Mesothelial cell of epicardium (in vitro differentiated cells): Measurements from ENCODE around the gene CAMKMT. TPM values are rescaled to one million over a fixed set of nuclear protein-coding genes. Genes with fewer than 3 reads are reported as not detected.

Experiments used
- DNase-seq, 2 experiments: peaks; one replicate each; pipeline ENCODE4 v3.0.0; 2021; ENCODE audit warnings: low spot score in 2 of 2; ENCODE audit not compliant: unreplicated experiment in 2 of 2
- H3K27ac Mint-ChIP-seq: 2 replicates; pipeline ENCODE4 v1.8.0; 2021; ENCODE audit warnings: mixed read lengths
- H3K27me3 Mint-ChIP-seq: 2 replicates; pipeline ENCODE4 v1.8.0; 2021; ENCODE audit warnings: low read depth, mixed read lengths
- H3K36me3 Mint-ChIP-seq: 2 replicates; pipeline ENCODE4 v1.8.0; 2021; ENCODE audit warnings: mixed read lengths
- H3K4me1 Mint-ChIP-seq: 2 replicates; pipeline ENCODE4 v1.8.0; 2021; ENCODE audit warnings: mixed read lengths
- H3K4me3 Mint-ChIP-seq: 2 replicates; pipeline ENCODE4 v1.8.0; 2021; ENCODE audit warnings: mild to moderate bottlenecking, moderate library complexity, mixed read lengths
- H3K9me3 Mint-ChIP-seq: 2 replicates; pipeline ENCODE4 v1.8.0; 2021; ENCODE audit warnings: mixed read lengths
- CTCF ChIP-seq: fragments of 200-600 bp; sonication (generic); IDR thresholded peaks from one replicate; pipeline ENCODE4 v1.5.0; 2021; ENCODE audit warnings: antibody characterized with exemption; ENCODE audit not compliant: unreplicated experiment
- total RNA-seq: library from RNA; stranded (reverse); gene quantifications from 3 replicates; pipeline ENCODE4 v1.2.1, GENCODE V29; 2021

The CAMKMT gene
- total RNA-seq, 1 donor from 2014 or later, result 8.3 TPM

- DNase-seq, result no peak
- Mint-ChIP-seq H3K4me3 (no peak overlapping the region), H3K27me3 (no peaks in the 10 kb centered on the region), H3K36me3 (peaks cover 6% of the 10 kb centered on the region), H3K9me3 (peaks cover 11% of the 10 kb centered on the region), H3K4me1 (no peaks in the 10 kb centered on the region), H3K27ac (no peak overlapping the region)
- no peak for TF ChIP-seq CTCF
Measured at GRCh38 chr2:44443517-44443916, 81.8 kb downstream of the CAMKMT start.

- Mint-ChIP-seq H3K4me3 (no peak overlapping the region), H3K27me3 (no peaks in the 10 kb centered on the region), H3K9me3 (peaks cover 11% of the 10 kb centered on the region), H3K4me1 (no peaks in the 10 kb centered on the region), H3K36me3 (peaks cover 6% of the 10 kb centered on the region), H3K27ac (no peak overlapping the region)
- TF ChIP-seq CTCF, result no peak
- DNase-seq, result no peak
Measured at GRCh38 chr2:44444881-44445280, 83.1 kb downstream of the CAMKMT start.

DNA sequence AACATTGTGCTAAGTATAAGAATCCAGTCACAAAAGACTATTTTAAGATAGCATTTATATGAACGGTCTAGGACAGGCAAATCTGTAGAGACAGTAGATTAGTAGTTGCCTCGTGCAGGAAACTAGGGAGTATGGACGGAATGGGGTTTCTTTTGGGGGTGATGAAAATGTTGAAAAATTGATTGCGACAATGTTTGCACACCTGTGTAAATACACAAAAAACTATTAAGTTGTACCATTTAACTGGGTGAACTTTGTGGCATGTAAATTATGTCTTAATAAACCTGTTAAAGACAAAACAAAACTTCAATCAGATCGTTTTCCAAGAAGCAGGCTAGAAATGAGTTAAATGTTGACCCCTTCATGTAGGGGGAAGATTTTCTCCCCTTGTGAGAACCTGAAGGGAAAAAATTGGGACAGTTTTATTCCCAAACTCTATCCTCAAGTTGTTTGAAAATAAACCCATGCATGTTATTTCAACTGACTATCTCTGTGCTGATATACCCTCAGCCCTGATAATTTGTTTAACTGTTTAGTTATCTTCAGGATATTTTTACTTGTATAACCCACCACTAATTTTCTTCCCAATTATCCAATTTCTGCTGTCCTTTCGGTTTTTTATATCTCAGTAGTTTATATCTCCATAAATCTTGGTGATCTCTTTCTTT lies 87.2 kb downstream of the CAMKMT start:
- TF ChIP-seq CTCF, result no peak
- no peaks in the 10 kb centered on the region for H3K27me3 Mint-ChIP-seq
- H3K4me1 Mint-ChIP-seq, result no peaks in the 10 kb centered on the region
- H3K4me3 Mint-ChIP-seq, result no peak overlapping the region
- no peak overlapping the region for H3K27ac Mint-ChIP-seq
- H3K36me3 Mint-ChIP-seq, result peaks cover 6% of the 10 kb centered on the region
- DNase-seq, result no peak
- H3K9me3 Mint-ChIP-seq, result peaks cover 11% of the 10 kb centered on the region

DNA sequence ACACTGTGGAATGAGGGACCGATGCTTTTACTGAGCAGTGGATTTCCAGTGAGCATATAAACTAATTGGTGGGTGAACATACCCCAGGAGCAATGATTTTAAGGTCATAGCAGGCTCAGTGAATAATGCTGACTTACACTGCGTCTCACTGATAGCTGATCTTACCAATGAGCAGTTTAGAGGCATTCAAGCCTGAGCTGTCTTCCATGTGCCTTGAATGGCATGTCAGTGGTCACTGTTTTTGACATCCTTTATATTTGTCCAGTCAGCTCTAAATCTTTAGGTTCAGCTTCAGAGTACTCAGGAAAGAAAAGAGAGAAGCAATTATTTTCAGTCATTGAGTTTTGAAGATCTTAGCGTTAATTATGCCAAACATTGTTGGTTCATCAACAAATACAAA lies 88.3 kb downstream of the CAMKMT start:
- no peak for TF ChIP-seq CTCF
- Mint-ChIP-seq H3K36me3 (peaks cover 6% of the 10 kb centered on the region), H3K27ac (no peak overlapping the region), H3K4me3 (no peak overlapping the region), H3K9me3 (peaks cover 11% of the 10 kb centered on the region), H3K4me1 (no peaks in the 10 kb centered on the region), H3K27me3 (no peaks in the 10 kb centered on the region)
- no peak for DNase-seq

GRCh38 chr2:44450806-44451205 lies 89.1 kb downstream of the CAMKMT start:
- DNase-seq, result no peak
- Mint-ChIP-seq H3K9me3 (peaks cover 4% of the 10 kb centered on the region), H3K27ac (no peak overlapping the region), H3K36me3 (peaks cover 4% of the 10 kb centered on the region), H3K4me3 (no peak overlapping the region), H3K27me3 (no peaks in the 10 kb centered on the region), H3K4me1 (no peaks in the 10 kb centered on the region)
- TF ChIP-seq CTCF, result no peak

- no peak for DNase-seq
- Mint-ChIP-seq H3K27ac (no peak overlapping the region), H3K27me3 (no peaks in the 10 kb centered on the region), H3K9me3 (no peaks in the 10 kb centered on the region), H3K36me3 (no peaks in the 10 kb centered on the region), H3K4me1 (no peaks in the 10 kb centered on the region), H3K4me3 (no peak overlapping the region)
- TF ChIP-seq CTCF, result no peak
Measured at GRCh38 chr2:44452069-44452583, 90.4 kb downstream of the CAMKMT start.
